HG03095 (cell line): ENCODE data around the gene ARSD.
"Not testable (repeated sequence)": the region's sequence is repeated elsewhere in the genome, so short reads cannot be mapped to it uniquely, and the experiment has no call there.

Experiments
- ATAC-seq: cut with Tn5 transposase; IDR thresholded peaks from one replicate; pipeline ENCODE4 v1.9.1; 2021; ENCODE audit warnings: moderate library complexity; ENCODE audit not compliant: unreplicated experiment

ARSD gene

DNA sequence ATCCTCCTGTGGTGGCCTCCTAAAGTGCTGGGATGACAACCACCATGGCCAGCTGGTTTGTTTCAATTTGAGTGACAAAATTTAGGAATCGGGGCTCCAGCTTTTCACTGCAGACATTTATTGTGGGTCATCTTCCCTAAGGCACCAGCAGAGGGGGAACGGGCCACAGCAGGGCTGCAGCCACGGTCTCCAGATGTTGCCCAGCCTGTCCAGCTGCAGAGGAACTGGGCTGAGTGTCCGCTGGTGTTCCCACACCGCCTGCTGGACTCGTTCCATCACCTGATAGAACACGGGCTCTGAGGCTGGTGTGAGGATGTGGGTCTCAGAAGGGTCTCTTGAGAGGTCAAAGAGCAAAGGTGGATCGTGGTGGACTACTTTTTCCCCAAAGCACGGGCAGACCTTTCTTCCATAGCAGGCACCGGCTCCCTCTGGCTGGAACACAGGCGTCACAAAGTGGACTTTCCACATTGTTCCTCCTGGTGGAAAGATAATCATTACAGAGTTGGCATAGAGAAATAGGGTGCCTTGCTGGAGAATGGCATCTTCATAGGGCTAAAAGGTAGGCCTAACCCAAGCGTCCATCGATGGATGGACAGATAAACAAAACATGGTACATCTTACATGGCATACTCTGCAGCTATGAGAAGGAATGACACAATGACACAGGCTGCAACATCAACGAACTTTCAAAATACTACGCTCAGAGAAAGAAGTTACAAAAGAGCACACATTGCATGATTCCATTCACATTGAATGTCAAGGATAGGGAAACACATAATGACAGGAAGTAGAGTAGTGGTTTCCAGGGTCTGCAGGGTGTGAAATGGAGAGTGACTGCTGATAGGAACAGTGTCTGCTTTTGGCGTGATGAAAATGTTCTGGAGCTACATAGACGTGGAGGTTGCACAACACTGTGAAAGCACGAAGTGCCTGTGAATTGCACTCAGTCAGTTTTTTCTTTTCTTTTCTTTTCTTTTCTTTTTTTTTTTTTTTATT is 5.9 kb upstream of the ARSD start:
- no peak for ATAC-seq

DNA sequence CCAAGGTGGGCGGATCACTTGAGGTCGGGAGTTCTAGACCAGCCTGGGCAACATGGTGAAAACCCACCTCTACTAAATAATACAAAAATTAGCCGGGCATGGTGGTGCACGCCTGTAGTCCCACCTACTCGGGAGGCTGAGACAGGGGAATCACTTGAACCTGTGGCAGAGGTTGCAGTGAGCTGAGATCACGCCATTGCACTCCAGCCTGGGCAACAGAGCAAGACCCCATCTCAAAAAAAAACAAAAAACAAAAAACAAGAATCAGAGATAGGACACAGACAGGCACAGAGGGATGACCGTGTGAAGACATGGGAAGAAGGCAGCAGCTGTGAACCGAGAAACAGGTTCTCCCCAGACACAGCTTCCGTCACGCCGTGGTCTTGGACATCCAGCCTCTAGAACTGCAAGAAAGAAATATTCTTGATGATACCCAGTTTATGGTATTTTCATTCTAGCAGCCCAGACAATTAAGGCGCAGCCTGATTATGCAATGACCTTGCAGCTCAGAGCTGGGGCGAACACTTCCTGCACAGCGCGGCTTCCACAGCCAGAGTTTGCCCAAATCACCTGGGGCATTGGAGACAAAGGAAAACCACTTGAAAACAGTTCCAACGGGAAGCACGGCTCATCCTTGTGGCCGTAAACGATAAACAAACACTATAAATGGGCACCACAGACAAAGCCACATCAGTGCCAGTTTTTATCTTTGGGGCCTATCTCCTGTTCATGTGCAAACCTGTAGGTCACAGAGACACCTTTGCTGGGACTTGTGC is 4.2 kb upstream of the ARSD start:
- ATAC-seq, result no peak

DNA sequence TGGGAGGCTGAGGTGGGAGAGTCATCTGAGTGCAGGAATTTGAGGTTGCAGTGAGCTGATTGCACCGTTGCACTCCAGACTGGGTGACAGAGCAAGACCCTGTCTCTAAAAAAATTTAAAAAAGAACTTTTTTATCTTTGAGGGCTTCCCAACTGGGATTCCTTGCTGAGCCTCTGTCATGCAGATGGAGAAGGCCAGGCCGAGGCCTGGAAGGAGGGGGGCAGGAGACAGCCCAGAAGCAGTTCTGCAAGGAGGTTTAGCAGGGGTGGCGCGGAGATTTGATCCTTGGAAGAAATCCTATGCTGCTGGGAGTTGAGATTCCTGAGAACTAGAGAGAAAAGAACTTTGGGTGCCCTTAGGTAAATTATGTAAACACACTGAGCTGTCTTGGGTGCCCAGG is 2.5 kb upstream of the ARSD start:
- no peak for ATAC-seq

DNA sequence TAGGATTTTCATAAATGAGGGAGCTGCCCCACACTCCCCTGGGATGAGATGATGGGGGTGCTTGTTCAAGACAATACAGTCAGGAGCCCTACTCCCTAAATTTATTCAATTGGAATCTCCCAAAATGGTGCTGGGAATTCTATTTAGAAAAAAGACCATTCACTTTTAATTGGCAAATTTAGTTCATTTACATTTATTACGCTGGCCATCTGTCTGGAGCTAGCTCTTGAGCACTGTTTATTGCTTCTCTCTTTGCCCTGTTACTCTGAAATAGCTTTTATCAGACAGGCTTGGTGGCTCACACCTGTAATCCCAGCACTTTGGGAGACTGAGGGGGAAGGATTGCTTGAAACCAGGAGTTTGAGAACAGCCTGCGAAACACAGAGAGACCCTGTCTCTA is 2.0 kb upstream of the ARSD start:
- ATAC-seq, result no peak

DNA sequence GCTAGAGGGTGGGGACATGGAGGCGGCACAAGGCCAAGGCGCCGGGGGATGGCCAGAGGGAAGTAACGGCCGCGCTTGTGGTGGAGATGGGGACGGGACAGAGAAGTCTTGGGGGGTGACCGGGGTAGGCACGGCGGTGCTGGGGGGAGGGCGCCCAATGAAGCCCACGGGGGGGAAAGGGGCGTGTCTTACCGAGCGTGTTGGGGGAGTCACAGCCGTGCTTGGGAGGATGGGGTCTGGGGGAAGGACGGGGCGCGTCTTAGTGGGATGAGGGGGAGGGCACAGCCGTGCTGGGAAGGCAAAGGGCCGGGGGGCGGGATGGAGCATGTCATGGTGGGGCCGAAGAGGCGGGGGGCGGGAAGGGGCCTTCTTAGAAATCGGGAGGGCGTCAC is 952 bp downstream of the ARSD start:
- ATAC-seq, result no peak

GRCh38 chrX:2926664-2927275 is 2.4 kb downstream of the ARSD start:
- ATAC-seq, result no peak

- ATAC-seq, result not testable (repeated sequence)
Observed at GRCh38 chrX:2926255-2926654, 2.9 kb downstream of the ARSD start.

DNA sequence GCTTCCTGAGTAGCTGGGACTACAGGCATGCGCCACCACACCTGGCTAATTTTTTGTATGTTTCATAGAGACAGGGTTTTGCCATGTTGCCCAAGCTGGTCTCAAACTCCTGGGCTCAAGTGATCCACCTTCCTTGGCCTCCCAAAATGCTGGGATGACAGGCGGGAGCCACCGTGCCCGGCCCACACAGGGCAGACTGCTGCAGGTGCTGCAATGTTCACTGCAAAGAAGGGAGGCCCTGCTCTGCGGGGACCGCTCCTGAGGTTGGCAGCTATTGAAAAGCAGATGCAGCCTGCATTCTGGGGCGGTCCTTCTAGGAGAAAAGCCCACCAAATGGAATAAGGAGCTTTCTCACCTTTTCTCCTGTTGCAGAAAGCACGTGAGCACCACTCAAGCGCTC is 5.0 kb downstream of the ARSD start:
- no peak for ATAC-seq

- ATAC-seq, result no peak
Observed at GRCh38 chrX:2921750-2922149, 7.4 kb downstream of the ARSD start.

GRCh38 chrX:2921193-2921592 is 7.9 kb downstream of the ARSD start:
- no peak for ATAC-seq

DNA sequence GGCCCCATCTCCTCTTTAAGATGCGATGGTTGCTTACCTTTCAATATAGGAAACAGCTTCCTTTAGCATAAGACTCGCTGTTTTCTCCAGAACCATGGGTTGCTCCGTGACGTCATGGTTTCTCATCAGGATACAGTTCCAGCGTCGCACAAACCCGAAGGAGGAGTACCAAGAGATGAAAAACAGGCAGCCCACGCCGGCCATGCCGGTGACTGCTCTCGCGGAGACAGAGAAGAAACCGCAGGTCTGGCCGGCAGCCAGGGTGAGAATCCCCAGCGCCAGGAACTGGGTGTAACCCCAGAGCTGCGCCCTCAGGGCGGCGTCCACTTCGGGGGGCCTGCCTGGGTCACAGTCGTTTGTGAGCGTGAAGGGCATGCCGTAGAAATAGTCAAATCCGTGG is 11.4 kb downstream of the ARSD start:
- no peak for ATAC-seq

GRCh38 chrX:2913118-2913517 is 16.0 kb downstream of the ARSD start:
- no peak for ATAC-seq

DNA sequence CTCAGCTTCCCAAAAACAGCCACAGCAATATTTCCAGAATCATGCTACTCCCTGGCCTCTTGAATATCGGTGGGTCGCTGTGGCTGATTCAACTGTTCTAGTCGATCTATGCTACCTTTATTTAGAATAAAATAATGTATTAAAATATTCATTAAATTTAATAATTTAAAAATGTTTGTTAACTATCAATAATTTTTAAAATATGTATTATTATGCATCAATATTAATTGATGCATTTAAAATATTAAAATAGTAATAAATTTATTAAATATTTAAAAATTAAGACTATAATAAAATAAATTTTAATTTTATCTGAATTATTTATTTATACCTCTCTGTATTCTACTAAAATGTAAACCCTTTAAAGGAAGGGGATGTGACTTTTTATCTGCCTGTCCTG is 19.0 kb downstream of the ARSD start:
- ATAC-seq, result no peak

DNA sequence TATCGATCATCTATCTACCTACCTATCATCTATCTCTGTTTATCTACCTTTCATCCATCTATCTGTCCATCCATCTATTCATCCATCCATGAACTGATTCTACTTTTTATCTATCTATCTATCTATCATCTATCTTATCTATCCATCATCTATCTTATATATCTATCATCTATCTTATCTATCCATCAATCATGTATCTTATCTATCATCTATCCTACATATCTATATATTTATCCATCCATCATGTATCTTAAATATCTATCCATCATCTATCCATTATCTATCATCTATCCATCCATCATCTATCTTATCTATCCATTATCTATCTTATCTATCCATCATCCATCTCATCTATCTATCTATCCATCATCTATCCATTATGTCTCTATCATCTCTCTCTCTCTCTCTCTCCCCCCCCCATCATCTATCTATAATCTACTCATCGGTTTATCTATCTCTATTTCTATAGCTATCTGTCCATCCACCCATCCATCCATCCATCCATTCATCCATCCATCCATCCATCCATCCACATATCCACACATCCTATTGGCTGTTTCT is 20.9 kb downstream of the ARSD start:
- no peak for ATAC-seq

DNA sequence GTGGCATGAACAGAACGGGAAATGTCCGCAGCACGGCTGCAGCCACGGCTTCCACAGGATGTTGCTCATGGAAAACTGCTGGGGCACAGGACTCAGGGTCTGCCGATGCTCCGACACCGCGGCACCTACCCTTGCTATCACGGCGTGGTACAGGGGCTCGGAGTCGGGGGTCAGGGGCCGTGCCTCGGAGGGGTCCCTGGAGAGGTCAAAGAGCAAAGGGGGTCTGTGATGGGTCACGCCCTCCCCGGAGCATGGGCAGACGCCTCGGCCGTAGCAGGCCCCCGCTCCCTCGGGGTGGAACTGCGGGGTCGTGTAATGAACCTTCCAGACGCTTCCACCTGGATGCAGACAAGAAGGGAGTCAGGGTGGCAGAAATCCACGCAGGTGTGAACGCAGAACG is 21.8 kb downstream of the ARSD start:
- no peak for ATAC-seq

- no peak for ATAC-seq
Observed at GRCh38 chrX:2903366-2903765, 25.8 kb downstream of the ARSD start.

- ATAC-seq, result no peak
Observed at GRCh38 chrX:2902841-2903240, 26.3 kb downstream of the ARSD start.

DNA sequence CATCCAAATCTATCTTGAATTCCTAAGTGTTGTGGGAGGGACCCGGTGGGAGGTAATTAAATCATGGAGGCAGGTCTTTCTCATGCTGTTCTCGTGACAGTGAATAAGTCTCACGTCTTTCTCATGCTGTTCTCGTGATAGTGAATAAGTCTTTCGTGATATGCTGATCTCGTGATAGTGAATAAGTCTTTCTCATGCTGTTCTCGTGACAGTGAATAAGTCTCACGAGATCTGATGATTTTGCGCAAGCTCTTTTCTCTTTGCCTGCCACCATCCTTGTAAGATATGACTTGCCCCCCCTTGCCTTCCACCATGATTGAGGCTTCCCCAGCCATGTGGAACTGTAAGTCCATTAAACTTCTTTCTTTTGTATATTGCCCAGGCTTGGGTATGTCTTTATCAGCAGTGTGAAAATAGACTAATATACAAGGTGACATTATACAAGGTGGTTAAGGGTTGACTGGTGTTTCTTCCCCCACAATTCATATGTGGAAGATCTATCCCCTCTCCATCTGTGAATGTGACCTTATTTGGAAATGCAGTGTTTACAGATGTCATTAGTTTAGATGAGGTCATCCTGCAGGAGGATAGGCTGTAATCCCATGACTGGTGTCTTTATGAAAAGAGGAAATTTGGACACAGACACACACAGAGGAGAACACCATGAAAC is 27.6 kb downstream of the ARSD start:
- ATAC-seq, result no peak

GRCh38 chrX:2898846-2899512 is 30.2 kb downstream of the ARSD start:
- ATAC-seq, result no peak
